Activated CD4-positive, alpha-beta T cell treated with anti-CD3 and anti-CD28 coated beads for 36 hours (primary cell): Measurements from ENCODE around the gene IMPA2. TPM values are rescaled to one million over a fixed set of nuclear protein-coding genes. Genes with fewer than 3 reads are reported as not detected.

ENCODE experiments used
- ATAC-seq: fragments of 200-7000 bp; cut with Tn5 transposase; one replicate; pipeline ENCODE4 v1.10.0; 2021; ENCODE audit warnings: mild to moderate bottlenecking, moderate library complexity
- CTCF ChIA-PET: fragments of 350-600 bp; sonication (Branson Sonifier 250); formaldehyde crosslinking; loops from one replicate; lab custom pipeline; 2021; ENCODE audit warnings: antibody characterized with exemption; lab: Charles Lee
- POLR2A ChIA-PET: fragments of 350-600 bp; sonication (Branson Sonifier 250); formaldehyde crosslinking; loops from one replicate; lab custom pipeline; 2021; ENCODE audit warnings: antibody characterized with exemption, inconsistent platforms; lab: Charles Lee
- DNase-seq: peaks from one replicate; pipeline ENCODE4 v3.0.0-alpha.2; 2020
- H3K27ac Mint-ChIP-seq: one replicate; pipeline ENCODE4 v1.8.0; 2021; ENCODE audit warnings: mixed read lengths
- H3K27me3 Mint-ChIP-seq: one replicate; pipeline ENCODE4 v1.8.0; 2021; ENCODE audit warnings: mixed read lengths
- H3K36me3 Mint-ChIP-seq: one replicate; pipeline ENCODE4 v1.8.0; 2021; ENCODE audit warnings: low read depth, mixed read lengths
- H3K4me1 Mint-ChIP-seq: one replicate; pipeline ENCODE4 v1.8.0; 2021; ENCODE audit warnings: mixed read lengths
- H3K4me3 Mint-ChIP-seq: one replicate; pipeline ENCODE4 v1.8.0; 2021; ENCODE audit warnings: mild to moderate bottlenecking, moderate library complexity, mixed read lengths
- H3K9me3 Mint-ChIP-seq: one replicate; pipeline ENCODE4 v1.8.0; 2021; ENCODE audit warnings: low read depth, mixed read lengths
- intact Hi-C, 2 experiments: fragments of 100-400 bp; cut with DNase I in 1 of 2; cut with micrococcal nuclease in 1 of 2; formaldehyde crosslinking; loops; one replicate each; pipeline versions ENCODE4 v1.14.2 to v1.15.1; 2022 to 2024; cut with DNase I, micrococcal nuclease
- total RNA-seq, 2 experiments: library from RNA; stranded (reverse); gene quantifications; one replicate each; pipeline ENCODE4 v1.2.3, GENCODE V29; 2021

The IMPA2 gene
- total RNA-seq, 2 experiments from 2014 or later: 20.8 to 23.5 TPM

DNA sequence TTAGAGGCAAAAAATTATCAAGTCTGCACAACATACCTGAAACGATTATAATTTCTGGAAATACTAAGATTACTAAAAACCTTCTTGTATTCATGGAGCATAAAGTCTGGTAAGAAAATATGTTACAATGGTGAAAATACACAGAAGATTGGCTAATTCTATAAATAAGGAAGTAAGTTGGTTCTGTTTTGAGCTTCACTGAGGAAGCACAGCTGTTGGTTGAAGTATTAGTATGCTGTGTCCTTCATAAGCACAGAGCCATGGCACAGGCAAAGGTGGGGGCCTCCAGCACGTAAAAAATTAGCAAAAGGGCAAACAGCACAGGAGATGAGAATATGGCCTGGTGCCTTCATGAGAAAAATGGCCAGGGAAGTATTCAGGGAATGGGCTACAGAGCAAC lies 72.0 kb downstream of the IMPA2 start:
- POLR2A ChIA-PET: no interaction called here

GRCh38 chr18:12056034-12056883 lies 75.0 kb downstream of the IMPA2 start:
- intact Hi-C loops: no loop called here
- Mint-ChIP-seq H3K27me3 (peaks cover 8% of the 10 kb centered on the region), H3K27ac (no peak overlapping the region), H3K36me3 (no peaks in the 10 kb centered on the region), H3K4me1 (no peaks in the 10 kb centered on the region), H3K9me3 (no peaks in the 10 kb centered on the region), H3K4me3 (no peak overlapping the region)
- CTCF ChIA-PET: no interaction called here
- ATAC-seq: no peak
- POLR2A ChIA-PET: no interaction called here
- no peak for DNase-seq

More for the DNA sequence above, 72.0 kb downstream of the IMPA2 start:
- CTCF ChIA-PET: no interaction called here
- H3K4me1 Mint-ChIP-seq: peaks cover 10% of the 10 kb centered on the region
- no peak overlapping the region for H3K27ac Mint-ChIP-seq
- no peak for ATAC-seq
- H3K27me3 Mint-ChIP-seq: peaks cover 10% of the 10 kb centered on the region
- intact Hi-C loops: no loop called here
- no peak for DNase-seq
- H3K4me3 Mint-ChIP-seq: no peak overlapping the region
- H3K9me3 Mint-ChIP-seq: no peaks in the 10 kb centered on the region
- H3K36me3 Mint-ChIP-seq: no peaks in the 10 kb centered on the region

- Mint-ChIP-seq H3K27ac (no peak overlapping the region), H3K4me3 (no peak overlapping the region), H3K4me1 (no peaks in the 10 kb centered on the region), H3K36me3 (no peaks in the 10 kb centered on the region), H3K27me3 (peaks cover 7% of the 10 kb centered on the region), H3K9me3 (no peaks in the 10 kb centered on the region)
- DNase-seq (no peak), ATAC-seq (no peak)
- intact Hi-C loops: no loop called here
- ChIA-PET POLR2A (no interaction called here), CTCF (no interaction called here)
Measured at GRCh38 chr18:12056884-12057402, 75.6 kb downstream of the IMPA2 start.

GRCh38 chr18:12057419-12058039 lies 76.2 kb downstream of the IMPA2 start:
- no peaks in the 10 kb centered on the region for H3K36me3 Mint-ChIP-seq
- CTCF ChIA-PET: no interaction called here
- H3K27ac Mint-ChIP-seq: no peak overlapping the region
- H3K4me1 Mint-ChIP-seq: no peaks in the 10 kb centered on the region
- H3K9me3 Mint-ChIP-seq: no peaks in the 10 kb centered on the region
- no peak for DNase-seq
- H3K27me3 Mint-ChIP-seq: peaks cover 6% of the 10 kb centered on the region
- POLR2A ChIA-PET: no interaction called here
- intact Hi-C loops: no loop called here
- no peak for ATAC-seq
- no peak overlapping the region for H3K4me3 Mint-ChIP-seq

DNA sequence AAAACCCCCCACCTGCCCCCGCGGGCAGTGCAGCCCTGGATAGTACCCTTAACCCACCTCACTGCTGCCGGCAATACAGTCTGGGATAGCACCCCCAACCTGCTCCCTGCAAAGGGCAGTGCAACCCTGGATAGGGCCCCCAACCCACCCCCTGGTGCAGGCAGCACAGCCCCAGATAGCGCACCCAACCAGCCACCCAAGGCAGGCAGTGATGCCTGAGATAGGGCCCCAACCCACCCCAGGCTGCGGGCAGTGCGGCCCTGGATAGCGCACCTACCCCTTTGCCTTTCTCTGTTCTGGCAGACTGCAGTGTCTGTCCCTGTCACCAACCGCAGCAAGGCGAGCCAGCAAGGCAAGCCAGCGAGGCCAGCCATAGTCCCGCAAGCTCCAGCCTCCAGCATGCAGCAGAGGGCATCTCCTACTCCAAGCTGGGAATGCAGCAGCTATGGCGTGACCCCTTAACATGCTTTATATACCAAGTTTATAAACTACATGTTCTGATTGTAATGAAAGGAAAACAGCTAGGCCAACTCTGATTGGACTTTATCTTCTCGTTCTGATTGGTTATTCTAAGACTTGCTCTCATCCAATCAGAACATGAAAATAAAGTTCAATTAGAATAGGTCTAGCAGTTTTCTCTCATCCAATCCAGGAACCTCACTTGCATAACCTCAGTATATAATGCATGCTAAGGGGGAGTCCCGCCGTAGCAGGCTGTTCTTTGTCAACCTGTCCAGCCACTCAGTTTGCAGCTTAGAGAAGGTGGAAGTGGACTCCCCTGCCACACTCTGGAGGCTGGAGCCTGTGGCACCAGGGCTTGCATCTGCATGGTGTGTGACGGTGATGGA lies 78.3 kb downstream of the IMPA2 start:
- no peaks in the 10 kb centered on the region for H3K4me1 Mint-ChIP-seq
- DNase-seq (no peak), ATAC-seq (no peak)
- ChIA-PET POLR2A (no interaction called here), CTCF (no interaction called here)
- H3K27me3 Mint-ChIP-seq: no peaks in the 10 kb centered on the region
- H3K4me3 Mint-ChIP-seq: no peak overlapping the region
- H3K27ac Mint-ChIP-seq: no peak overlapping the region
- no peaks in the 10 kb centered on the region for H3K36me3 Mint-ChIP-seq
- no peaks in the 10 kb centered on the region for H3K9me3 Mint-ChIP-seq
- intact Hi-C loops: no loop called here

DNA sequence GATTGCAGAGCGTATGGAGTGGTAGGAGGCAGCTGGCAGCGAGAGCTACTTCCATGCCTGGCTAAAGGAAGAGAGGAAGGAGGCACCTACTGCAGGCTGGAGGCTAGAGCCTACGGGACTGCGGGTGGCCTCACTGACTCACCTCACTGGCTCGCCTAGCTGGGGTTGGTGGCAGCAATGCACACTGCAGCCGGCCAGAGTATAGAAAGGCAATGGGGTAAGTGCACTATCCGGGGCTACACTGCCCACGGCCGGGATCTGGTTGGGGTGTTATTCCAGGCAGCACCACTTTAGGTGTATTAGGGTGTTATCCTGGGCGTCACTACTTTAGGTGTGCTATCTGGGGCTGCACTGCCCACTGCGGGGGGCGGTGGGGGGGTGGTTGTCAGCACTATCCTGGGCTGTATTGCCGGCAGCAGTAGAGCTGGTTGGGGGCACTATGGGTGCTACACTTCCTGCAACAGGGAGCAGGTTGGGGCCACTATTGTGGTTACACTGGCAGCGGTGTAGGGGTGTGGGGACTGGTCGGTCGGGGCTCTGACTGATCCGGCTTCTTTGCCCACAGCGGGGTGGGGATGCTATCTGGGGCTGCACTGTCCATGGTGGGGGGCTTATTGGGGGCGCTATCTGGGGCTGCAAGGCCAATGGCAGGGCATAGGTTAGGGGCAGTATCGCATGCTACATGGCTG lies 79.0 kb downstream of the IMPA2 start:
- ATAC-seq (no peak), DNase-seq (no peak)
- H3K4me3 Mint-ChIP-seq: no peak overlapping the region
- POLR2A ChIA-PET: no interaction called here
- H3K36me3 Mint-ChIP-seq: no peaks in the 10 kb centered on the region
- CTCF ChIA-PET: no interaction called here
- H3K27ac Mint-ChIP-seq: no peak overlapping the region
- no peaks in the 10 kb centered on the region for H3K27me3 Mint-ChIP-seq
- H3K4me1 Mint-ChIP-seq: no peaks in the 10 kb centered on the region
- intact Hi-C loops: no loop called here
- no peaks in the 10 kb centered on the region for H3K9me3 Mint-ChIP-seq

DNA sequence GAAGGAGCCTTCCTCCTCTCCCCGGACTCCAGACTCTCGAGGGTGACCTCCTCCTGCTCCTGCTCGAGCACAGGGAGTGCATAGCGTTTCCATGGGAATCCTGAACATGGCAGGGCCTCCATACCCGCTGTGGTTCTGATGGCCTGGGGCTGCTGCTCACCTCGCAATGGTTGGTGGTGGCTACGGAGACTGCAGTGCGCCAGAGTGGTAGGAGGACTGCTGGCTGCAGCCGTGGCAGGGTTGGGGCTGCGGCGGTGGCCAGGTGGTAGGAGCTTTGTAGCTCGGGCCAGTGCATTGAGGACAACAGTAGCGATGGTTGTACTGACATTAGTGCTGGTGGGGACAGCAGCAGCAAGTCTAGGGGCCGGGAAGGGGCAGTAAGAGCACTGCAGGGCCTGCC lies 80.4 kb downstream of the IMPA2 start:
- no peaks in the 10 kb centered on the region for H3K27me3 Mint-ChIP-seq
- ChIA-PET POLR2A (interaction anchor here (0.8 kb wide), 1 partner anchor 158 kb away, joined by 5 read pairs; no protein-coding TSS in a partner anchor), CTCF (no interaction called here)
- H3K4me1 Mint-ChIP-seq: no peaks in the 10 kb centered on the region
- no peaks in the 10 kb centered on the region for H3K9me3 Mint-ChIP-seq
- no peak overlapping the region for H3K27ac Mint-ChIP-seq
- ATAC-seq (no peak), DNase-seq (no peak)
- no peak overlapping the region for H3K4me3 Mint-ChIP-seq
- intact Hi-C loops: no loop called here
- H3K36me3 Mint-ChIP-seq: no peaks in the 10 kb centered on the region

DNA sequence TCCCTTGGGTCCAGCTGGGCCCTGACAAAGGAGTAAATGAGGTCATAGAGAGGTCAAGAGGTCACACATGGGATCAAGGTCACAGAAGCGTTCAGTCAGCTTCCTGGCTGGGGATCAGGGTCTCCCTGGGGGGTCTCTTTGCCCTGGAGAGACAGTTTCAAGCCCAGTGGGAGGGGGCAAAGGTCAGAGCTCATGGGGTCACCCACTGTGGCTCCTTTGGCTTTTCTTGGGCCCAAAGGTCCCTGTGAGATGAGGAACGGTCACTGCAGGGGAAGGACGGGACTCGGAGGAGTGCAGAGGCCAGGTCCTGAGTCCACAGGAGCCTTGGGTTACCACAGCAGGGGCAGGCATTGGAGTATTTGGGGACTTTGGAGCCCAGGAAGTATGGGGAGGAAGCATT lies 81.7 kb downstream of the IMPA2 start:
- ATAC-seq (no peak), DNase-seq (no peak)
- H3K4me1 Mint-ChIP-seq: no peaks in the 10 kb centered on the region
- no peak overlapping the region for H3K27ac Mint-ChIP-seq
- H3K27me3 Mint-ChIP-seq: no peaks in the 10 kb centered on the region
- no peaks in the 10 kb centered on the region for H3K9me3 Mint-ChIP-seq
- POLR2A ChIA-PET: no interaction called here
- intact Hi-C loops: no loop called here
- CTCF ChIA-PET: no interaction called here
- no peaks in the 10 kb centered on the region for H3K36me3 Mint-ChIP-seq
- H3K4me3 Mint-ChIP-seq: no peak overlapping the region

DNA sequence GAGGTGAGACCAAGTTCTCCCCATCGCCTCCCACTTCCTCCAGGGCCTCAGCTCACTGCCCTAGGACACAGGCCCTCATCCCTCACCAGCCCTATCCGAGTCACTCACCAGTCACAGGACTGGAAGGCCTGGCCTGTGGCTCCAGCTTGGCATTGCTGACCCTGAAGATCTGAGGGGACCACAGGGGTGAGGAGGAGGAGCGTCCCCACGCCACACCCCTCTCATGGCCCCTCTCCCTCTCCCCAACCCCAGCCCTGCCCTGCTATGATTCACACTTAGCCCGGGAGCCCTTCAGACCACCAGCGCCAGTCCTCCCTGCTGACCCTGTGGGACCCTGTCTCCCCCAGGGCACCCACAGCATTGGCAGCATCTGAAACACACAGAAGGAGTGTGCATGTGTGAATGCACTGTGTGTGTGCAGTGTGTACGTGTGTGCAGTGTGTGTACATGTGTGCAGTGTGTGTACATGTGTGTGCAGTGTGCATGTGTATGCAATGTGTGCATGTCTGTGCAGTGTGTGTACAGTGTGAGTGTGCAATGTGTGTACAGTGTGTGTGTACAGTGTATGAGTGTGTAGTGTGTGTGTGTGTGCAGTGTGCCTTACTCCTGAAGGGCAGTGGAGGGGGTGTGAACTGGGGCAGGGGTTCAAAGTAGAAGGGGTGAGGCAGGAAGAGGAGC lies 82.9 kb downstream of the IMPA2 start:
- Mint-ChIP-seq H3K27ac (no peak overlapping the region), H3K36me3 (no peaks in the 10 kb centered on the region), H3K4me3 (no peak overlapping the region), H3K27me3 (no peaks in the 10 kb centered on the region), H3K9me3 (no peaks in the 10 kb centered on the region), H3K4me1 (no peaks in the 10 kb centered on the region)
- no peak for DNase-seq
- intact Hi-C loops: no loop called here
- ChIA-PET CTCF (no interaction called here), POLR2A (no interaction called here)
- no peak for ATAC-seq

- CTCF ChIA-PET: interaction anchor here (0.8 kb wide), 1 partner anchor 388 kb away, joined by 3 read pairs; no protein-coding TSS in a partner anchor
- intact Hi-C loops: no loop called here
- ATAC-seq: no peak
- Mint-ChIP-seq H3K27ac (no peak overlapping the region), H3K4me1 (no peaks in the 10 kb centered on the region), H3K4me3 (no peak overlapping the region), H3K27me3 (no peaks in the 10 kb centered on the region), H3K36me3 (no peaks in the 10 kb centered on the region), H3K9me3 (no peaks in the 10 kb centered on the region)
- POLR2A ChIA-PET: no interaction called here
- DNase-seq: no peak
Measured at GRCh38 chr18:12065397-12065796, 84.1 kb downstream of the IMPA2 start.
